ENCODE data around the gene FKBP4. TPM values are rescaled to one million over a fixed set of nuclear protein-coding genes. Genes with fewer than 3 reads are reported as not detected.

Gene FKBP4
- total and polyA plus RNA-seq, 2 of the 8 experiments (the other 6 are each of a cell fraction or from before 2014, with no cell fraction given) = 72.6 to 243 TPM

DNA sequence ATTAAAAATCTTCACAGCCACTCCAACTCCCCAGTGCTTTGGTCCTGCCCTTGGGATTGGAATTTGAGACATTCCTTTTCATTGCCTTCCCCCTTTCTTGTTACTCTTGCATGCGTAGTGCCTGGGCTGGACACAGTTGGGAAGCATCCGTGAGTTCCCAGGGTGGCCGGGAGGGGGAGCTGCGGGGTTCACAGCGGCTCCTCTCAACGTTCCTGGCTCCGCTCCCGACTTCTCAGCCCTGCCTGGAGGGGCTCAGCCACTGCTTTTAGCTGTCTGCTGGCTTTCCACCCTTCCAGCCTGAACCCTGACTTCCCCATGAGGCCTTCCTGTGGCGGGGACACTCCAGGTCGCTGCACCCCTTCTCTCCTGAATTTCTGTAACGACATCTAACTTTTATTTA is 58.9 kb downstream of the FKBP4 start:
- no peak overlapping the region for H3K56ac ChIP-seq (replicated peaks; ENCODE audit: insufficient read length, low read depth, low read length)
- H2BK12ac ChIP-seq (ENCODE audit: low read depth, low read length) = no peak overlapping the region
- H3K36me3 ChIP-seq (ENCODE audit: control insufficient read depth in 2 of 4, insufficient read depth in 4 of 4, low read length in 3 of 4) = peaks cover 0 to 8% (median 4%) of the 10 kb centered on the region in 4 experiments; a peak in 4 of 8 replicates
- H3K4me3 ChIP-seq (ENCODE audit: extremely low read depth in 1 of 4, insufficient read depth in 2 of 4, low read depth in 3 of 4, low read length in 4 of 4) = no peak overlapping the region
- no peak overlapping the region for H3K9ac ChIP-seq (replicated peaks in 1 of 4; ENCODE audit: extremely low read depth in 1 of 4, low read depth in 3 of 4, low read length in 3 of 4)
- H3K79me2 ChIP-seq (ENCODE audit: control insufficient read depth in 1 of 2, insufficient read depth in 2 of 2, low read length in 2 of 2) = no peaks in the 10 kb centered on the region
- CTCF ChIA-PET (ENCODE audit: partially characterized antibody) = interaction anchor here (0.6 to 6.5 kb wide), 31 partner anchors 9 to 1075 kb away, joined by 3 to 84 read pairs (median 4); partner anchors contain the start of genes FOXM1, NRIP2, RHNO1 and TULP3
- POLR2A ChIA-PET (ENCODE audit: partially characterized antibody) = interaction anchor here (0.7 to 1.9 kb wide), 10 partner anchors 11 to 108 kb away, joined by 3 to 7 read pairs (median 4); partner anchors contain the start of genes FOXM1, NRIP2, RHNO1 and TULP3
- no peak overlapping the region for H4K91ac ChIP-seq (replicated peaks; ENCODE audit: insufficient read length, low read length)
- no peak overlapping the region for H2BK20ac ChIP-seq (ENCODE audit: low read length)
- H4K20me1 ChIP-seq (replicated peaks in 1 of 2; ENCODE audit: control insufficient read depth in 1 of 2, insufficient read depth in 2 of 2, low read length in 2 of 2) = peaks cover 3 to 5% of the 10 kb centered on the region in 2 experiments
- H3K14ac ChIP-seq (ENCODE audit: insufficient read length) = no peak overlapping the region
- DNase-seq (ENCODE audit: low read depth in 1 of 2, low spot score in 2 of 2) = peak; percentile 82 to 98
- peaks cover 0 to 6% (median under 1%) of the 10 kb centered on the region in 4 experiments; a peak in 4 of 7 replicates for H3K4me1 ChIP-seq (replicated peaks in 1 of 4; ENCODE audit: control insufficient read depth in 3 of 4, insufficient read depth in 4 of 4, low read length in 3 of 4)
- no peak overlapping the region for H3K4ac ChIP-seq (replicated peaks; ENCODE audit: insufficient read length, low read depth, low read length)
- no peak overlapping the region; a peak in 1 of 4 replicates for H3K4me2 ChIP-seq (ENCODE audit: insufficient read depth in 1 of 2, low read depth in 2 of 2, low read length in 2 of 2)
- WGBS, 2 experiments (ENCODE audit: extremely low coverage in 1 of 2, insufficient coverage in 1 of 2, insufficient read length in 1 of 2, insufficient replicate concordance in 2 of 2, low coverage in 1 of 2, low lambda C conversion rate in 2 of 2, missing lambda C conversion rate in 1 of 2) = 16% methylated on average over 11 of the region's 11 CpGs; no CpG with 5 or more reads in 1 of the 2 experiments
- FAIRE-seq = peak; percentile 86
- H2BK120ac ChIP-seq (replicated peaks; ENCODE audit: low read depth, low read length) = no peak overlapping the region
- H3K23me2 ChIP-seq (ENCODE audit: low read depth, low read length) = no peaks in the 10 kb centered on the region
- no peak overlapping the region for H2BK5ac ChIP-seq (ENCODE audit: low read depth, low read length)
- no peak overlapping the region for H3K18ac ChIP-seq (ENCODE audit: extremely low read depth, low read length)
- H3K23ac ChIP-seq (ENCODE audit: insufficient read length) = no peak overlapping the region
- H3K27ac ChIP-seq (ENCODE audit: low read depth, low read length) = no peak overlapping the region
- no peaks in the 10 kb centered on the region for H3K27me3 ChIP-seq (replicated peaks in 1 of 4; ENCODE audit: control insufficient read depth in 3 of 4, extremely low read depth in 1 of 4, insufficient read depth in 3 of 4, low read length in 3 of 4)
- H2AK5ac ChIP-seq (ENCODE audit: low read depth, low read length) = no peak overlapping the region
- peak overlapping the region; percentile 57 for H4K5ac ChIP-seq (ENCODE audit: insufficient read length, low read depth, low read length)
- H2BK15ac ChIP-seq (ENCODE audit: low read length) = no peak overlapping the region
- peak overlapping the region; percentile 85; the same call in 1 of the 2 replicates for H4K8ac ChIP-seq (ENCODE audit: extremely low read depth, insufficient read depth, low read length)
- no peaks in the 10 kb centered on the region for H3K9me3 ChIP-seq (ENCODE audit: insufficient read depth in 2 of 2, low read depth in 1 of 2, low read length in 1 of 2)
- no peaks in the 10 kb centered on the region for H3K79me1 ChIP-seq (ENCODE audit: low read depth, low read length)
- no peak overlapping the region for H2AFZ ChIP-seq (ENCODE audit: low read length)
- TF ChIP-seq TEAD4 (IDR thresholded peaks at IDR 0.05; ENCODE audit: low read depth, low read length) (0 out of 2 replicates have a peak, but pooled peaks have one; percentile 46), KDM5A (IDR thresholded peaks at IDR 0.05; ENCODE audit: low read length) (no peak), SIN3A (conservative IDR thresholded peaks at IDR 0.05 in 1 of 2, IDR thresholded peaks at IDR 0.05 in 1 of 2; ENCODE audit: low read depth in 1 of 2, low read length in 2 of 2) (no peak), RAD21 (IDR thresholded peaks at IDR 0.05 in 1 of 2, conservative IDR thresholded peaks at IDR 0.05 in 1 of 2; ENCODE audit: low read depth in 2 of 2, low read length in 2 of 2) (peak; percentile 68 to 73), SP2 (IDR thresholded peaks at IDR 0.05; ENCODE audit: low read length) (no peak), SUZ12 (IDR thresholded peaks at IDR 0.05; ENCODE audit: low read length) (no peak), CBX5 (IDR thresholded peaks at IDR 0.05; ENCODE audit: low read depth, low read length) (no peak)
- TF ChIP-seq, protein P1, sequence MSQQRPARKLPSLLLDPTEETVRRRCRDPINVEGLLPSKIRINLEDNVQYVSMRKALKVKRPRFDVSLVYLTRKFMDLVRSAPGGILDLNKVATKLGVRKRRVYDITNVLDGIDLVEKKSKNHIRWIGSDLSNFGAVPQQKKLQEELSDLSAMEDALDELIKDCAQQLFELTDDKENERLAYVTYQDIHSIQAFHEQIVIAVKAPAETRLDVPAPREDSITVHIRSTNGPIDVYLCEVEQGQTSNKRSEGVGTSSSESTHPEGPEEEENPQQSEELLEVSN (IDR thresholded peaks at IDR 0.05) = no peak
- TF ChIP-seq, protein P2, sequence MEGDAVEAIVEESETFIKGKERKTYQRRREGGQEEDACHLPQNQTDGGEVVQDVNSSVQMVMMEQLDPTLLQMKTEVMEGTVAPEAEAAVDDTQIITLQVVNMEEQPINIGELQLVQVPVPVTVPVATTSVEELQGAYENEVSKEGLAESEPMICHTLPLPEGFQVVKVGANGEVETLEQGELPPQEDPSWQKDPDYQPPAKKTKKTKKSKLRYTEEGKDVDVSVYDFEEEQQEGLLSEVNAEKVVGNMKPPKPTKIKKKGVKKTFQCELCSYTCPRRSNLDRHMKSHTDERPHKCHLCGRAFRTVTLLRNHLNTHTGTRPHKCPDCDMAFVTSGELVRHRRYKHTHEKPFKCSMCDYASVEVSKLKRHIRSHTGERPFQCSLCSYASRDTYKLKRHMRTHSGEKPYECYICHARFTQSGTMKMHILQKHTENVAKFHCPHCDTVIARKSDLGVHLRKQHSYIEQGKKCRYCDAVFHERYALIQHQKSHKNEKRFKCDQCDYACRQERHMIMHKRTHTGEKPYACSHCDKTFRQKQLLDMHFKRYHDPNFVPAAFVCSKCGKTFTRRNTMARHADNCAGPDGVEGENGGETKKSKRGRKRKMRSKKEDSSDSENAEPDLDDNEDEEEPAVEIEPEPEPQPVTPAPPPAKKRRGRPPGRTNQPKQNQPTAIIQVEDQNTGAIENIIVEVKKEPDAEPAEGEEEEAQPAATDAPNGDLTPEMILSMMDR (IDR thresholded peaks at IDR 0.05; ENCODE audit: control extremely low read depth in 1 of 3, insufficient read depth in 1 of 3, low read depth in 1 of 3, low read length in 3 of 3) = peak; percentile 91 to 97 (median 93)
